ENCODE data around the gene CDC42SE2.

DNA sequence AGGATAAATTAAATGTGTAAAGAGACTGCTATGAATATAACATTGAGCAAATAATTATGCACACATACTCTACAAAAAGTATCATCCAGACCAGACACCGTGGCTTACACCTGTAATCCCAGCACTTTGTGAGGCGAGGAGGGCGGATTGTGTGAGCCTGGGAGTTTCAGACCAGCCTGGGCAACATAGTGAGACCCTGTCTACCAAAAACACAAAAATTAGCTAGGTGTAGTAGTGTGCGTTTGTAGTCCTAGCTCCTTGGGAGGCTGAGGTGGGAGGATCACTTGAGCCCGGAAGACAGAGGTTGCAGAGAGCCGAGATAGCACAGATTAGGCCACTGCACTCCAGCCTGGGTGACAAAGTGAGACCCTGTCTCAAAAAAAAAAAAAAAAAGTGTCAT, 2.4 kb upstream of the CDC42SE2 start:
- TF ChIP-seq POLR2AphosphoS5 (IDR thresholded peaks at IDR 0.05; ENCODE audit: low read depth, low read length) (no peak), POLR2A (IDR thresholded peaks at IDR 0.05; ENCODE audit: low read depth, low read length) (no peak)
